Stomach smooth muscle (tissue), 2 donors: ENCODE results near the gene OR8A1.

Experiments used
- H3K27ac ChIP-seq: one replicate; pipeline ENCODE4 v1.7.0; 2013; ENCODE audit warnings: mild to moderate bottlenecking, low read length, inconsistent platforms
- H3K27me3 ChIP-seq, 2 donors: one replicate each; pipeline ENCODE4 v1.7.0; 2013; ENCODE audit warnings: low read length in 2 of 2; ENCODE audit not compliant: insufficient read depth in 2 of 2, control insufficient read depth in 1 of 2
- H3K36me3 ChIP-seq, 2 donors: one replicate each; pipeline ENCODE4 v1.7.0; 2013; ENCODE audit warnings: low read length in 2 of 2; ENCODE audit not compliant: control insufficient read depth in 2 of 2, insufficient read depth in 2 of 2
- H3K4me1 ChIP-seq: one replicate; pipeline ENCODE4 v1.7.0; 2013; ENCODE audit warnings: low read length; ENCODE audit not compliant: control insufficient read depth, insufficient read depth
- H3K4me3 ChIP-seq, 2 donors: one replicate each; pipeline ENCODE4 v1.7.0; 2013; ENCODE audit warnings: low read length in 2 of 2
- H3K9ac ChIP-seq, 2 donors: one replicate each; pipeline ENCODE4 v1.7.0; 2013; ENCODE audit warnings: low read length in 2 of 2, mild to moderate bottlenecking in 1 of 2
- H3K9me3 ChIP-seq, 2 donors: one replicate each; pipeline ENCODE4 v1.7.0; 2013; ENCODE audit warnings: low read length in 2 of 2; ENCODE audit not compliant: control insufficient read depth in 2 of 2
- donor health status: healthy.
- donor health status: Pancreatic carcinoma.

The OR8A1 gene

DNA sequence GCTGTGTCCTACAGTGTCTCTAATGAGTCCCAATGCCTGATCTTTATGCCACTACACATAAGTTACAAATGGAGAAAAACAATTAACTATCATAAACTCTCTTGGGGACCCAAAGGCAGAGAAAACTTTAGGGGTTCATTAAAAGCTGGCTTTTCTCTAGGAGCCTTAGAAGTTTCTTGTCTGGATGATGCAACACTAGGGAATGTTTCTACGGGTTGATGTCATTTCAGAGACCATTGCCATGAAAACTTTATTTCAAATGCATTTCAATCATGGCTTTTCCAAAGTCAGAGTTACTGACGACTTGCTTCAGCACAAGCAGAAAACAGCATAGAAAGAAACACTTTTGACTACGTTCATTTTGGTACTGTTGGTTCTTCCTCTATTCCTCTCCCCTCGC lies 17.8 kb upstream of the OR8A1 start:
- Histone ChIP-seq H3K27ac (no peak overlapping the region), H3K9ac (no peak overlapping the region), H3K36me3 (no peaks in the 10 kb centered on the region), H3K4me3 (no peak overlapping the region), H3K27me3 (no peaks in the 10 kb centered on the region), H3K4me1 (no peaks in the 10 kb centered on the region), H3K9me3 (no peaks in the 10 kb centered on the region)

GRCh38 chr11:124556828-124557227 lies 13.0 kb upstream of the OR8A1 start:
- H3K9ac ChIP-seq: no peak overlapping the region
- H3K4me1 ChIP-seq: no peaks in the 10 kb centered on the region
- no peaks in the 10 kb centered on the region for H3K9me3 ChIP-seq
- H3K27me3 ChIP-seq: no peaks in the 10 kb centered on the region
- no peaks in the 10 kb centered on the region for H3K36me3 ChIP-seq
- no peak overlapping the region for H3K27ac ChIP-seq
- H3K4me3 ChIP-seq: no peak overlapping the region

DNA sequence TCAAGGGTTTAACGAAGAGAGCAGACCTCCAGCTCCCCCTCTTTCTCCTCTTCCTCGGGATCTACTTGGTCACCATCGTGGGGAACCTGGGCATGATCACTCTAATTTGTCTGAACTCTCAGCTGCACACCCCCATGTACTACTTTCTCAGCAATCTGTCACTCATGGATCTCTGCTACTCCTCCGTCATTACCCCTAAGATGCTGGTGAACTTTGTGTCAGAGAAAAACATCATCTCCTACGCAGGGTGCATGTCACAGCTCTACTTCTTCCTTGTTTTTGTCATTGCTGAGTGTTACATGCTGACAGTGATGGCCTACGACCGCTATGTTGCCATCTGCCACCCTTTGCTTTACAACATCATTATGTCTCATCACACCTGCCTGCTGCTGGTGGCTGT lies 363 bp downstream of the OR8A1 start:
- H3K27ac ChIP-seq: no peak overlapping the region

DNA sequence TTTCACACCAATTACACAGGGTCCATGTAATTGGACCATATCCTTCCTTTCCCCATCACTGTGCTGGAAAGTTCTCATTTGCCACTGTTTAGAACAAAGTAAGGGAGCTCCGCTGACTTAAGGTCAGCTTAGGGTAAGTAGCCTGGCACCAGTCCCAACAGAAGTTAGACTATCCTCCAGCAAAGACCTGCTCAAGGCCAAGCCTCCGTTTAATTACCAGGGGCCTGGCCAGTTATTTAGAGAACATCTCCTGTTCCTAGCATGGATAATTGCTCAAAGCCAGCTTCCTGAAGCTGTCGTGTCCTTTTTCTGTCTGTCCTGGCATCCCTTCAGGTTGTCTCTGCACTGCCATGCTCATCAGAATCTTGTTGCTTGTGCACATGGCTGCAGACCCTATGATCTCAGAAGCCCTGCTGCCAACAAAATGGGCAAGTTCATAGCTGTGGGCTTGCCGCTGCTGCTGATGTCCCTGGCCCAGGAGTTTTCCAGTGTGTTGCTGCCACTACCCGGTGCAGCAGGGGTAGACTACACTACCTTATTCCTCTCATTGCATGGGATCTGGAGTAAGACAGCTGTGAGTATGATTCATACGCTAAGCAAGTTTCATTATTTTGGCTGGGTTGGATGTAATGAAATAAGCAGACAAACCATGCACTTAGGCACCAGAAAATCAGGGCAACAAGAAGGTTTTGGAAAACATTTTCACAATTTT lies 8.1 kb downstream of the OR8A1 start:
- Histone ChIP-seq H3K9me3 (no peaks in the 10 kb centered on the region), H3K36me3 (no peaks in the 10 kb centered on the region), H3K27me3 (peaks cover 0 to 3% of the 10 kb centered on the region in 2 donors), H3K27ac (no peak overlapping the region), H3K4me1 (no peaks in the 10 kb centered on the region), H3K9ac (no peak overlapping the region), H3K4me3 (no peak overlapping the region)

More for the DNA sequence above, 363 bp downstream of the OR8A1 start:
- H3K36me3 ChIP-seq: no peaks in the 10 kb centered on the region
- H3K4me1 ChIP-seq: no peaks in the 10 kb centered on the region
- H3K27me3 ChIP-seq: no peaks in the 10 kb centered on the region
- no peaks in the 10 kb centered on the region for H3K9me3 ChIP-seq
- no peak overlapping the region for H3K9ac ChIP-seq
- H3K4me3 ChIP-seq: no peak overlapping the region

DNA sequence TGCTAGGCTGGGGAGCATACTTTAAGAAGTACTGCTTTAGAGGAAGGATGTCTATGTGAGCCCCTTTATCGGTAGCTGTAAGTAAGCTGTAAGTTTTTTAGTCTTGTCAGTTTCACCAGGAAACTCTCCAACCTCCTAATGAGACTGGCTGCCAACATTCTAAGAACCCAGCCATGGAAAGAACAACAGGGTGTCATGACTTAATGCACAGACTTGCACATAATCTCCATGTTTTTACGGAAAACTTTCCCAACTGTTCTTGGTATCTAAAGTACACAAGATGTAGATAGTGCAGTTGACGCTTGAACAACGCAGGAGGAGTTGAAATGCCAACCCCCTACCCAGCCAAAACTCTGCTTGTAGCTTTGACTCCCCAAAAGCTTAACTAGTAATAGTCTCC lies 9.0 kb downstream of the OR8A1 start:
- Histone ChIP-seq H3K36me3 (no peaks in the 10 kb centered on the region), H3K9ac (no peak overlapping the region), H3K27ac (no peak overlapping the region), H3K4me3 (no peak overlapping the region), H3K4me1 (no peaks in the 10 kb centered on the region), H3K27me3 (peaks cover 0 to 3% of the 10 kb centered on the region in 2 donors), H3K9me3 (no peaks in the 10 kb centered on the region)

- Histone ChIP-seq H3K9me3 (no peaks in the 10 kb centered on the region), H3K36me3 (no peaks in the 10 kb centered on the region), H3K9ac (no peak overlapping the region), H3K4me1 (no peaks in the 10 kb centered on the region), H3K4me3 (no peak overlapping the region), H3K27me3 (peaks cover 0 to 3% of the 10 kb centered on the region in 2 donors), H3K27ac (no peak overlapping the region)
Measured at GRCh38 chr11:124581817-124582216, 12.0 kb downstream of the OR8A1 start.

DNA sequence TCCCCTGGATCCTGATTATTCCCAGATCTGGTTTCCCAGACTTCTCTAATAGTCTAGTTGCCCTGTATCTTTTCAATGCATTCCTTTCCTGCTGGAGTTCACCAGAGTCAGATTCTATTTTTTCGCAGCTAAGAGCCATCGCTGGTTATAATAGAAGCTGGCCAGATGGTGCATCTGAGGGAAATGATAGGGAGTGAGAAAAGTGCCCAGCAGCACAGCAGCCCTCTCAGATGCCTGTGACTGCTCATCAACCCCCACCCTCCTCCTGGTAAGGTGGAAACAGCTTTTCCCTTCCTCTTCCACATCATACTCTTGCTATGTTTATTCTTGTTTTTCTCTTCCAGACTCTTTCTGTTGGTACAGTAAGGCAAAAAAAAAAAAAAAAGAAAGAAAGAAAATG lies 12.8 kb downstream of the OR8A1 start:
- no peak overlapping the region for H3K4me3 ChIP-seq
- H3K27me3 ChIP-seq: peaks cover 0 to 3% of the 10 kb centered on the region in 2 donors
- H3K27ac ChIP-seq: no peak overlapping the region
- H3K36me3 ChIP-seq: no peaks in the 10 kb centered on the region
- H3K4me1 ChIP-seq: no peaks in the 10 kb centered on the region
- H3K9ac ChIP-seq: no peak overlapping the region
- H3K9me3 ChIP-seq: no peaks in the 10 kb centered on the region

- no peaks in the 10 kb centered on the region for H3K9me3 ChIP-seq
- H3K4me3 ChIP-seq: no peak overlapping the region
- no peaks in the 10 kb centered on the region for H3K36me3 ChIP-seq
- H3K4me1 ChIP-seq: no peaks in the 10 kb centered on the region
- H3K9ac ChIP-seq: no peak overlapping the region
- H3K27ac ChIP-seq: no peak overlapping the region
- H3K27me3 ChIP-seq: peaks cover 0 to 3% of the 10 kb centered on the region in 2 donors
Measured at GRCh38 chr11:124583781-124584180, 14.0 kb downstream of the OR8A1 start.

DNA sequence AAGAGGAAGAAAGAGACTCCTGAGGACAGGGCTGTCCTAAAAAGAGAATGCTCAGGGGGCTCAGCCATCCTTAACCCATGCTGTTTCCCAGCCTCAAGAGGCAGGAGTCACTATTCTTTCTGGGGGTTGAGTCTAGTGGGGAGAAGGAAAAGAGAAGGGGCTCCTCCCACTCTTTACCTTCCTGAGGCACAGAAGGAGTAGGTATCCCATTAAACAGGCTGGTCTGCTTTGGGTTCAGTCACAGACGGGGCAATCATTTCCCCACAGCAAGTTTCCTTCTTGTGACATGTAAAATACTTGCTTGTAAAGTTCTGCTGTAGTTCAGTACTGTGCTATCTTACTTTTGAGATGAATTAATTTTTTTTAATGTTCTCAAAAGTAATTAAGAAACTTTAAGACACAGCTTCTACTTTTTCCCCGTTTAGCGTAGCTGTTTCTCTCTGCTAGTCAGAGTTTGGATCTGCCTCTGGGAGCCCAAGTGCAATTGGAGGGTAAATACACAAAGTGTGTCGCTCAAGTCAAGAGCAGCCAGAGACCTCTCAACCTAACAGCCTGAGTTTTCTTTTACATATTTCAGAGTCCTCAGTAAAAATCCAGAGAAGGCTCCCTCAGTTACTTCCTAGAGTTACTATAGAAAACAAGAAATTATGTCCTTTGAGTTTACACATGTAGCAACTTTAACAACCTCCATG lies 15.0 kb downstream of the OR8A1 start:
- Histone ChIP-seq H3K27me3 (peaks cover 0 to 3% of the 10 kb centered on the region in 2 donors), H3K4me3 (no peak overlapping the region), H3K36me3 (no peaks in the 10 kb centered on the region), H3K27ac (no peak overlapping the region), H3K9me3 (no peaks in the 10 kb centered on the region), H3K4me1 (no peaks in the 10 kb centered on the region), H3K9ac (no peak overlapping the region)

- H3K36me3 ChIP-seq: no peaks in the 10 kb centered on the region
- no peak overlapping the region for H3K9ac ChIP-seq
- H3K27me3 ChIP-seq: peaks cover 0 to 3% of the 10 kb centered on the region in 2 donors
- H3K4me3 ChIP-seq: no peak overlapping the region
- H3K27ac ChIP-seq: no peak overlapping the region
- no peaks in the 10 kb centered on the region for H3K9me3 ChIP-seq
- no peaks in the 10 kb centered on the region for H3K4me1 ChIP-seq
Measured at GRCh38 chr11:124586238-124586860, 16.6 kb downstream of the OR8A1 start.

DNA sequence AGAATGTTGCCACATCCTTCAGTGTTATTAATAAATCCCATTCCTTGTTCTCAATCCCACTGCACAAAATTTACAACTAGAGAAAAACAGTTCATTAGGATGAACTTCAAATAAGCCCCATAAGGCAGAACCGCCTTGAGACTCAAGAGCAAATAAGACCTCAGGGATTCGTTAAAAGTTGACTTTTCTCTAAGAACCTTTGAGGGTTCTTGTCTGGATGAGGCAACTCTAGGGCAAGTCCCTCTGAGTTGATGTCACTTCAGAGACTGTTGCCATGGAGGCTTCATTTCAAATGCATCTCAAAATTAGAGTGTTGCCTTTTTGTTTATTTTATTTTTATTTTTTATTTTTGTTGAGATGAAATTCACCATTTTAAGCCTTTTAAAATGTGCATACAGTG lies 21.6 kb downstream of the OR8A1 start:
- Histone ChIP-seq H3K27ac (no peak overlapping the region), H3K9me3 (no peaks in the 10 kb centered on the region), H3K4me3 (no peak overlapping the region), H3K36me3 (no peaks in the 10 kb centered on the region), H3K9ac (no peak overlapping the region), H3K27me3 (no peaks in the 10 kb centered on the region), H3K4me1 (no peaks in the 10 kb centered on the region)
